GM23248 (cell line): ENCODE measurements around the gene CCDC169.
"Not testable (repeated sequence)": the region's sequence is repeated elsewhere in the genome, so short reads cannot be mapped to it uniquely, and the experiment has no call there.

Source experiments
- EZH2 ChIP-seq: fragments of 200-600 bp; sonication (generic); IDR thresholded peaks from 2 replicates; pipeline ENCODE4 v1.6.1; 2018; ENCODE audit warnings: antibody characterized with exemption, mild to moderate bottlenecking; ENCODE audit not compliant: insufficient read depth, poor library complexity, severe bottlenecking
- EZH2phosphoT487 ChIP-seq: fragments of 200-600 bp; sonication (generic); IDR thresholded peaks from 2 replicates; pipeline ENCODE4 v1.6.1; 2018; ENCODE audit warnings: antibody characterized with exemption, moderate library complexity, mild to moderate bottlenecking, low read depth; ENCODE audit not compliant: insufficient read depth

GRCh38 chr13:36299469-36299868, 1.9 kb upstream of the CCDC169 start:
- TF ChIP-seq EZH2phosphoT487, EZH2: not testable (repeated sequence)
